BJ (cell line): Measurements from ENCODE around the gene TNS1. TPM values are rescaled to one million over a fixed set of nuclear protein-coding genes. Genes with fewer than 3 reads are reported as not detected.

Source experiments
- CTCF ChIA-PET: fragments of 350-600 bp; formaldehyde crosslinking; extraction: SDS; loops from one replicate; lab custom pipeline; 2021; ENCODE audit warnings: antibody characterized with exemption, inconsistent platforms; lab: Yijun Ruan, JAX
- POLR2A ChIA-PET: fragments of 300-600 bp; sonication (Branson Sonifier 250); formaldehyde crosslinking; extraction: SDS; loops from one replicate; lab custom pipeline; 2021; ENCODE audit warnings: antibody characterized with exemption; lab: Charles Lee
- DNase-seq: peaks from one replicate; pipeline ENCODE4 v3.0.0-alpha.2; 2011; ENCODE audit warnings: low read depth
- H3K27me3 ChIP-seq: 2 replicates; pipeline ENCODE4 v1.6.0; 2011; ENCODE audit warnings: low read length; ENCODE audit not compliant: control insufficient read depth, insufficient read depth
- H3K36me3 ChIP-seq: 2 replicates; pipeline ENCODE4 v1.5.1; 2011; ENCODE audit warnings: low read length; ENCODE audit not compliant: control insufficient read depth, insufficient read depth
- H3K4me3 ChIP-seq: 2 replicates; pipeline ENCODE4 v1.5.1; 2011; ENCODE audit warnings: low read depth, mild to moderate bottlenecking, control low read depth, low read length
- CTCF ChIP-seq: IDR thresholded peaks from 2 replicates; pipeline ENCODE4 v1.5.1; 2011; ENCODE audit warnings: low read depth, mild to moderate bottlenecking, control low read depth, inconsistent platforms, low read length, moderate library complexity; ENCODE audit not compliant: insufficient read depth
- polyA plus RNA-seq: library from polyadenylated mRNA; depleted of rRNA; stranded (reverse); fragments of >200 nt; gene quantifications from 2 replicates; pipeline ENCODE4 v1.2.3, GENCODE V29; 2011

The TNS1 gene
- polyA plus RNA-seq, 1 experiment, result 35.6 TPM

- Histone ChIP-seq H3K36me3 (peaks cover 48% of the 10 kb centered on the region), H3K27me3 (no peaks in the 10 kb centered on the region), H3K4me3 (no peak overlapping the region)
- CTCF ChIA-PET, result interaction anchor here (1.3 to 3.4 kb wide), 3 partner anchors 18 to 22 kb away, joined by 6 to 9 read pairs (median 6); no protein-coding TSS in a partner anchor
- no peak for DNase-seq
- POLR2A ChIA-PET, result no interaction called here
- TF ChIP-seq CTCF, result no peak
These were observed 195.8 kb downstream of the TNS1 start for GRCh38 chr2:217807025-217807424.

DNA sequence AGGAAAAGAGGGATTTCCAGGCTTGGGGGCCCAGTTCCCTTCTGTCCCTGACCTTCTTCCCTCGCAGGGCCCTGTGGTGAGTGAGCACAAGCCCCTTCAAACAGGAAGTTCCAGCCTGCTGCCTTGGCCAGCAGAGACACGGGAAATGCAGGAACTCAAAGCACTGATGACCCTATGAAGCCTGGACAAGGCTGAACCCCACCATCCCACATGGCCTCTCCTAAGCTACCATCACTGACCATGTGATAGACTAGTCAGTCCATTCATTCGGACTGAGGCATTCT lies 196.4 kb downstream of the TNS1 start:
- ChIA-PET POLR2A (no interaction called here), CTCF (interaction anchor here (0.9 to 3.4 kb wide), 4 partner anchors 17 to 146 kb away, joined by 3 to 9 read pairs (median 6); no protein-coding TSS in a partner anchor)
- Histone ChIP-seq H3K36me3 (peaks cover 44% of the 10 kb centered on the region), H3K27me3 (no peaks in the 10 kb centered on the region), H3K4me3 (no peak overlapping the region)
- DNase-seq, result no peak
- TF ChIP-seq CTCF, result no peak

DNA sequence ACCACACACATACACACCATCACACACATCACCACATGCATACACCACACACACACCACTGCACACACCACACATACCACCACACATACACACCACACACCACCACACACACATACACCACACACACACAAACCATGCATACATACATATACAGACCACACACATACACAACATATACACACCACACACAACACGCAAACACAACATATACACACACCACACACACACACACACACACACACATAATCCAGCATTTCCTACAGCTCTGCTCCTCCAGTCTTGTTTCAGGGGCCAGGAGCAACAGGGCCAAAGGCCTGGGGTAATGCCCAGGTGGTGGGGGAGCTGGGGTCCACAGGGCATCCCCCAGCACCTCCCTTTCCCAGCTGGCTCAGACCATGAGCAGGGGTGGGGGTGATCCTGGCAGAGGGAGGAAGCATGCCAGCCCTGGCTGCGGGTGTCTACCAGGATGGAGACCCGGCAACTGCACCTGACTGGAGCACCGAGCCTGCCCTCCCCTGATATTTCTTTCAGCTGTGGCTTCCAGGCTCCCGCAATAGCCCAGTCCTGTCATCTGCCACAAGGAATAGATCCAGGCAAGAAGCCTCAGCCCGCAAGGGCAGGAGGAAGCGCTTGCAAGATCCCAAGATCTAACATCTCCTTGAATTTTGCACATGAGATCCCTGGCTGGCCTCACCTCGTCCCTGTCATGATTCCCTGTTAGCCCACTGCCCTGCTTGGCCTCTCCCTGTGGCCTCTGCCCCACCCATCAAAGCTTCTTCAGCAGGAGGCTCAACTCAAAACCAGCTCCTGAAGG lies 196.9 kb downstream of the TNS1 start:
- no peak for DNase-seq
- ChIA-PET POLR2A (no interaction called here), CTCF (interaction anchor here (0.9 to 3.4 kb wide), 5 partner anchors 10 to 147 kb away, joined by 3 to 9 read pairs (median 5); no protein-coding TSS in a partner anchor)
- Histone ChIP-seq H3K4me3 (no peak overlapping the region), H3K27me3 (no peaks in the 10 kb centered on the region), H3K36me3 (peaks cover 47% of the 10 kb centered on the region)
- TF ChIP-seq CTCF, result no peak

DNA sequence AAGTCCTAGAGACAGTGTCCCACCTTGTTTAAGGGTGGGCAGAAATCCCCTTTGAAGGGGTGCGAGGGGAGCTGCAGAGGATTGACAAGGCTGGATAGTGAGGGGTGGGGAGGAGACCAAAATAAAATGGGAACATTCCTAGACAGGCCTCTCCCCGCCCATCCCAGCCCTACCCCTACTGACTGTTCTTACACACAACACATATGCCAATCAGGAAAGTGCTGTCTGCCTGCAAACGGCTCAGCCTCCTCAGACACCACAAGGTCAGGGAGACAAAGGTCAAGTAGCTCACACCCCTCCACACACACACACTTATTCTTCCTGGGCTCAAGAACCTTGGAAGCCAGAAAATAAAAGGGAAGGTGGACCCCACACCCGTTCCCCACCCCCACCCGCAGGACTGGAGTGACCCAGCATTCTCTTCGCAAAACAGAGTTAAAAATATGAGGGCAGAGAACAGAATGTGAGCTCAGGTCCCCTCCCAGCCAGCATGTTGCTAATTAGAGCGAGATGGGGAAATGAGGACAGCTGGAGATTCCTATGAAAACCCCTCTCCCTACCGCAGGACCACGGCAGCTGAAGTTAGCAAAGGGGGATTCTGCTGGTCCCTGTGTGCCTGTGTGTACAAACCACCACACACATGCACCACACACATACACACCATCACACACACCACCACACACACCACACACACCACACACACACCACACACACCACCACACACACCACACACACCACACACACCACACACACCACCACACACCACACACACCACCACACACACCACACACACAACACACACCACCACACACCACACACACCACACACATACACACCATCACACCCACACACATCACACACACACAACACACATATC lies 197.8 kb downstream of the TNS1 start:
- DNase-seq, result no peak
- POLR2A ChIA-PET, result no interaction called here

More for the DNA sequence above, 197.8 kb downstream of the TNS1 start:
- no peak overlapping the region for H3K4me3 ChIP-seq
- H3K36me3 ChIP-seq, result peaks cover 42% of the 10 kb centered on the region
- no peak for TF ChIP-seq CTCF
- CTCF ChIA-PET, result interaction anchor here (0.9 to 3.4 kb wide), 3 partner anchors 9 to 16 kb away, joined by 4 to 9 read pairs (median 5); no protein-coding TSS in a partner anchor
- no peaks in the 10 kb centered on the region for H3K27me3 ChIP-seq
